GM11168 (cell line): ENCODE results near the gene NELFA.

Source experiments
- in situ Hi-C: fragments of 300-500 bp; cut with MboI; formaldehyde crosslinking; loops from one replicate; pipeline ENCODE4 v1.12.0; 2022; ENCODE audit warnings: low sequenced_read_pairs; ENCODE audit not compliant: unreplicated experiment

The NELFA gene

DNA sequence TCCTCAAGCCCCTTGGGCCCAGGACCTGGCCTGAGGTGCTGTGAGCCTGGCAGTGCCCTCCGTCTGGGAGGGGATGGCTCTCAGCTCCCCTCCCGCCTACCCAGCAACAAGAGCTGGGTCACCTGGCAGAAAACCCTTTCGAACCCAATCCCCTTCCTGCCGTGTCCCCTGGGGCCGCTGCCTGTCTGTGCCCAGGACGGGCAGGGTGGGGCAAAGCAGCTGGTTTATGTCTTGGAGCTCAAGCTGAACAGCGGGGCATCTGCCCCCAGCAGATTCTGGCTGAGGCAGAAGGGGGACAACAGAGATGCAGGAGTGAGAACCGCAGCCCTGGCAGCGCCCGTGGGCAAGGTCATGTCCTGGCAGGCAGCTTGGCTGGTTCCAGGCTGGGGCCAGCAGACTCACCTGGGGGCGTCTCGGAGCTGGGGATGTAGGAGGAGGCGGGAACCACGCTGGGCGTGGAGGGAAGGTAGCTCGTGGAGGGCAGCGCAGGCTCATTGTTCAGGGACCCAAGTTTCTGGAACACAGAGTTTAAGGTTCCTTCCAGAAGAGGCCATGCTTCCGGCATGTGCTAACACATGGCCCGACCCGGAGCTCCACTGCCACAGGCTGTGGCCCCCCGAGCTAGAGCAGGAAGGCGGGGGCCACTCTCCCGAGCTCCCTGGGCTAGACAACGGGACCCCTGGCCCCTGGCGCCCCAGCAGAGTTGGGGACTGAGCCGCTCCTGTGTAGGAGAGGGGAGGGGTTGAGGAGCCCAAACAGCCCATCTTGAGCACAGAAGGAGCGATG, 24.2 kb downstream of the NELFA start:
- in situ Hi-C loops = no loop called here

DNA sequence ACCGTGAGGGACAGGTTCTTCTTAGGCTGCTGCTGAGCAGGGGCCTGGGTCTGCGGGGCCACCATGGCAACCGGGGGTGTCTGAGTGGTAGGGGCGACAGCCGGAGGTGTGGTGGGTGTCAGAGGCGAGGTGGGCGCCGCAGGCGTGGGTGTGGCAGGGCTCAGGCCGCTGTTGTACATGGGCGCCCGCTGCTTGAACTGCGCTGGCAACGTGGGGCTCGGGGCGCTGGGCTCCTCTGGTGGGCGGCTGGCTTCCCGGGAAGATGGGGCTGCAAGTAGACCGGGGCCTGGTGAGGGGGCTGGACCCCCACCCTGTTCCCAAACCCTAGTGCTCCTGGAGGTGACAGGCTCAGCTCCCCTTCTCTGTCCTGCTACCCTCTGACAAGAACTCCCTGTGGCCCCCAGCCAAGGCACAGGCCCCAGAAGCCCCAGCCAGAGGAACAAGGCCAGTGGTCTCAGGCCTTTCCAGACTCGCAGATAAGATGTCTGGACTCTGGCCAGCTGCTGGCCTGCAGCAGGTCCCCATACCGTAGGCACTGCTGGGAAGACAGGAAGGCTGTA, 24.8 kb downstream of the NELFA start:
- in situ Hi-C loops = no loop called here

- in situ Hi-C loops = no loop called here
Observed at GRCh38 chr4:1983053-1983845, 25.5 kb downstream of the NELFA start.

DNA sequence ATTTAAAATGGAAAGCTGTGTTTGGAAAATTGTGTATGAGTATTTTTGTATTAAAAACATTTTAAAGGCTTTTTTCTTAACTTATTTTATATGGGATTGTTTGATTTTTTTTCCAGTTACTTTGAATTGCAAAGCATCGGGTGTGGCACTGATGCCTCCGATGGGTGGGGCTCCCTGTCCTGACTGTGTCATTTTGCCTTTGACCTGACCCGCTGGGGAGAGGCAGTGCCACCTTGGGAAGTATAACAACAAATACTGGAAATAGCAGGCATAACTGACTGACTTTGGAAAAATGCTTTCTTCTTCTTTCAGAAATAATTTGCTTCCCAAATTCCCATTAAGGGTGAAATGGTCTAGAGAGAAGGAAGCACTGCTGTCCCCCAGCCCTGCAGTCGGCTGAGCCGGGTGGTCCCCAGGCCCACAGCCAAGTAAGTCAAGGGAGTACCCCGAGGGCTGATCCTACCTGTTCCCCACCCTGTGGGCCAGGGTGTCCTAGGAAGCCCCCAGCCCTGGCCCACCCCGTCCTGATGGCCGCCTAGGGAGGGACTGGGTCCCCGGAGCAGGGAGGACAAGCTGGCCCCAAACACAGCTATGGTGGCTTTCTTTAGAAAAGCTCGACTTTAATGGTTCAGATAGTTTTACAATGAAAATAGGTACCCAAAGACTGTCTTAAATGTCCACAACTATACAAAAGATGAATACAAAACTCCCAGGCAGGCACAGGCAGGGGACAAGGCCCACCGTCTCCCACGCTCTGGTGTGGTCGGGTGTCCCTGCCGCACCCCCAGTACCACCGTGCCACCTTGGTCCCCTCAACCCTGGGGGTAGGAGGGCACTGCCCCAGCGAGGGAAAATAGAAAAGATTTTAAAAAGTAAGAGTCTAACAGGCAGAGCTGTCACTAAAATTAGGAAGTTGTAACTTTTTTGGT, 26.4 kb downstream of the NELFA start:
- in situ Hi-C loops = no loop called here

DNA sequence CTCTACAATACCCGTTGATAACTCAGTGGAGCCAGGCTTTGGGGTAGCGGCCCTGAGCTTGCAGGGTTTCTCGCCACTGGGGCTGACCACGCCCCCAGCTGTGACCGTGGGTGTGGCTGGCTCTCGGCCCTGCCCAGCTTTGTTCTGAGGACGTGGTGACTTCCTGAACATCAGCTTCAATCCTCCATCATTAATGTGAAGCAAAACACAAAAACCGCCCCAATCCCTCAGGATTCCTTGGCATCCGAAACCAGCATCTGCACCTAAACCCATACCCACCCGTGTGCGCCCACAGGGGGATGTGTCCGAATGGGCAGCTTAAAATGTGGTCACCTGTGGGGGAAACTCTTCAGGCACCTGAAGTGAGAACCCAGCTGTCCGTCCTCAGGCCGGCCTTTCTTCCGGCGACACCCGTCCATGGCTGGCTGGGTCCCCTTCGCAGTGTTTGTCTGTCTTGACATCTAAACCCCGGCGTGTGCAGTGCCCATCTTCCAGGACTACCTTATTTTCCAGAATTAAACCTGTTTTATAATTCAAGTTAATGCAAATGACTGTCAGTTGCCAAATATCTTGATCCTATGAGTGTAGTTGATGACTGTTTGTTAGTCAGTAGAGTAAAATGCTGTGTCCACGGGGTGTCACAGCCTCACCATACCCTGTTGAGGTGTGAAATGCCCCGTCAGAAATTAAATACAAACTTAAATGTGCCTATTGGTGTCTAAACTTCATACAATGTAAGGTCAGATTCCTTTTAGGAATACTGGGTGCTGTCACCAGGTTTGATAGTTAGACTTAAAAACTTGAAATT, 27.3 kb downstream of the NELFA start:
- in situ Hi-C loops = no loop called here

DNA sequence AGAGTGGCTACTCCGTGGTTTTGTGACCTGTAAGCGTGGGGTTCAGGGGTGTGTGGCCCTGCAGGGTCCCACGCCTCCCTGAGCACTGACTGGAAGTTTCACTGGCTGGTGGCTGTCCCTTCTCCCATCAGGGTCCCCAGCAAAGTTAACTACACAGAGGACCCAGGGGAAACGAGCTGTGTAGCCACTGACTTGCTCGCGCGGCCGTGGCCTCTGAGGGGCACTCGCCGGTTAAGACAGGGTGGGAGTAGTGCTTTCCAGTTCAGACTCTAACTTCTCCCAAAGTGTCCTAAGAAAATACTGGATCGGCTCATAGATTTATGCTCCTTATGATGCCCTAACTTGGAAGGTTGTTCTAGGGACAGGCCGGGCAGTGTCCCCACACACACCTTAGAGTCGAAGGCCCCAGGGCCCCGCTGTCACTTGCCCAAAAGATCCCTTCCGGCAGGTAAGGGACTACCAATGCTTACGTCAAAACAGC, 28.2 kb downstream of the NELFA start:
- in situ Hi-C loops = no loop called here

GRCh38 chr4:1979477-1980196, 29.1 kb downstream of the NELFA start:
- in situ Hi-C loops = no loop called here

- in situ Hi-C loops = no loop called here
Observed at GRCh38 chr4:1978741-1979476, 29.9 kb downstream of the NELFA start.

- in situ Hi-C loops = no loop called here
Observed at GRCh38 chr4:1978226-1978625, 30.5 kb downstream of the NELFA start.

DNA sequence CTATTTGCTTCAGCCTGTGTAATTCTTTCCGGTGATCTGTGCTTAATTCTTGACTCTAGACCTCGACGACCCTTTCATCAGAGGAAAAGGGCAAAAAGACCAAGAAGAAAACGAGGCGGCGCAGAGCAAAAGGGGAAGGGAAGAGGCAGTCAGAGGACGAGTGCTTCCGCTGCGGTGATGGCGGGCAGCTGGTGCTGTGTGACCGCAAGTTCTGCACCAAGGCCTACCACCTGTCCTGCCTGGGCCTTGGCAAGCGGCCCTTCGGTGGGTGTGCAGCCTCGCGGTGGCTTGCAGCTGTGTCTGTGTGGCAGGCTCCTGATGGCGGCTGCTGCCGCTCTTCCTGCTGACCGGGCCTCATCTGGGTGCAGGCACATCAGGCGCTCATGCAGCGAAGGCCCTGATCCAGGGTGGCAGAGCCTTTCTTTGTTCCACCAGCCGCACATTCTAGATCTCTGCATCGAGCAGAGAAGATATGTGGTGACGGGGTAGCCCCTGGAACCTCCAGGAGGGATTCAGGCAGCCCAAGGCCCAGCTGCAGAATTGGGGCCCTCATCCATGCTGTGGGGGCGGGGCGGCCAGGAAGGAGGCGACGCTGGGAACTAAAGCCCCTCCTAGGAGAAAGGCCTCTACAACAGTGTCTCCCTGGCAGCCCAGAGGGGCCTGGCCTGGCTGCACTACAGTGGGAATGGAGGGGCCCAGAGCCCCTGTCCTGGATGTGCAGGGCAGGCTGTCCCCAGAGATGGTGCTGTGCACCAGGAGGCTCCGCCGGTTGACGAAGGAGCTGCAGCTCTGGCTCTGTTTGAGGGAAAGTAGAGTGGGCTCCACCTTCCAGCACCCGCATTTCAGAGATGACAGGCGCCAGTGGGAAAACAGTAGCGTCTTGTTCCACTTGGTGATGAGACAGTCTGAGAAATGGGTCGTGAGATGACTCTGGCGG, 32.1 kb downstream of the NELFA start:
- in situ Hi-C loops = no loop called here

- in situ Hi-C loops = no loop called here
Observed at GRCh38 chr4:1975880-1976279, 32.9 kb downstream of the NELFA start.

DNA sequence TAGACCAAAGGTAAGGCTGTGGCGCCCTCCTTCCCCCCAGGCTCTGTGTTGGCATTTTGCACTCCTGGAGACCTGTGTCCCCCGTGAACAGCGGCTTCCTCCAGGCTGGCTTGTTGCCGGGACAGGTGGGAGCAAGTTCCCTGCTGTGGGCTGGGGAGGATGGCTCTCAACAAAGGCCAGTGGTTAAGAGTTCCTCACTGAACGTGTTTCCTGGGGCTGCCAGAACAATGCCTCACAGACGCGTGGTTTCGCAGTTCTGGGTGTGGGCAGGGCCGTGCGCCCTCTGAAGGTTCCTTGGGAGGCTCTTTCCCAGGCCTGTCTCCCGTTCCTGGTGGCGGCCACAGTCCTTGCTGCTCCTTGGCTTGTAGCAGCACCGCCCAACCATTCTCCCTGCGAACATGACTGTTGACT, 33.4 kb downstream of the NELFA start:
- in situ Hi-C loops = no loop called here

DNA sequence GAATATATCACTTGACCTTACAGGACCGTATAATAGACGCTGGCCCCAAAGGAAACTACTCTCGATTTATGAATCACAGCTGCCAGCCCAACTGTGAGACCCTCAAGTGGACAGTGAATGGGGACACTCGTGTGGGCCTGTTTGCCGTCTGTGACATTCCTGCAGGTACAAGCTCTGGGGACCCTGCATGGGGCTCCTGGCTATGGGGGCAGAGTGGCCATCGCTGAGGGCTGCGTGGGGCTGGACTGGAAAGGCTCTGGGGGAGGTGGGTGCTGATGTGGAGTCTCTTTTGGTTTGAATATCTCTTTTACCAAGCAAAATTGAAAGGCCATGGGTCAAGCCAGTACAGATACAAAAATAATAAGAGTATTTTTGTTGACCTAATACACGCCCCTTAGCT, 33.9 kb downstream of the NELFA start:
- in situ Hi-C loops = no loop called here

DNA sequence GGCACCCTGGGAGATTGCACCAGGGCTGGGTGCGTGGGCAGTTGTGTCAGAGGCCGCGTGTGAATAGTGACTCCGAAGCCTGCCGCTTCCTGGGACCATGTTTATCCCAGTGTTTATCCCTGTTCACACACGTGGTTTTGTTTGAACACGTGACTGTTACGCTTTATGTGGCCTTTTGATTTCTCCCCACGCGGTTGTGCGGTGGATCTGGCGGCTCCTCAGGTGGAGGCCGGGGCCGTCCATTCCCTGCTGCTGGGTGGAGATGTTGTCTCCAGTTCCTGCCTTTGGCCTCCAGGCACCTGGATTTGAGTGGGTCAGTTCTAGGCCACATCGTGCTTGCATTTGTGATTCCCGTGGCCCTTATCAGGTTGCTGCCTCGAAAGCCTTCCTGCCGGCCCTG, 35.1 kb downstream of the NELFA start:
- in situ Hi-C loops = no loop called here

DNA sequence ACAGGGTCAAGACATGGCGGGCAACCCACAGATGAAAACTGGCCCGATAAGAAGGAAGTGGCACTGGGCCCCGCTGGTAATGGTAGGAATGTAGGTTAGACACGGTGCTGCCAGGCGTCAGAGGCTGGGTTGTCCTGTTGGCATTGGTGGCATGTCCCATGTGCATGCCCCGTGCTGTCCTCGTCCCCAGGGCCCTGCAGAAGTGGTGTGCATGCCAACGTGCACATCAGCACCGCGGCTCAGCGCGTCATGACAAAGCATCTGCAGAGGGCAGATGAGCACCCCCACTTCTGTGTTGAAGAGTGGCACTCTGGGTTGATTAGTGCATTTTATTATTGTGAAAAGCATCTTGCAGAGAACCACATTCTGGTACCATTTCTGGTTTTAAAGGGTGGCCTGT, 35.6 kb downstream of the NELFA start:
- in situ Hi-C loops = no loop called here

DNA sequence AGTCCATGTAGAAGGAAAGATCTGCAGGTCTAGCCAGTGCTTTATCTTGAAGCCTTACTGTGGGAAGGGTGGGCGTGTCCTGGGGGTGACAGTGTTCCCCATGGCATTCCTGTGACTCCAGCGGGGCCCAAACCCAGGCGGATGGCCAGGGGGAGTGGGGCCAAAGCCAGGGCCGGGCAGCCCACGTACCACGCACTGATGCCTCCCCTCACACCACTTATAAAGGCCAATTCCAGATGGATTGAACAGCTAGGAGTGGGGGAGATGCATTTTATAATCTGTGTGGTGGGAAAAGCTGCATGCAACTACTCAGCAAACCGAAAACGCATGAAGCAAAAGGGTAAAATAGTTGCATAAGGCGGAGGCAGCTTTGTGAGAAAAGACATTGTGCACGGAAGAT, 36.4 kb downstream of the NELFA start:
- in situ Hi-C loops = no loop called here
